SKM-1 treated with dmso at 0.1 percent for 144 hours (cell line): Measurements from ENCODE around the gene GASK1A.

ENCODE experiments used
- DNase-seq: peaks from one replicate; lab custom pipeline; 2025; ENCODE audit not compliant: unreplicated experiment; lab: John Stamatoyannopoulos, UW

The GASK1A gene

GRCh38 chr3:43013256-43013655 is 34.1 kb downstream of the GASK1A start:
- DNase-seq, result peak; percentile 76

- no peak for DNase-seq
These were observed 34.6 kb downstream of the GASK1A start for GRCh38 chr3:43013743-43014155.

DNA sequence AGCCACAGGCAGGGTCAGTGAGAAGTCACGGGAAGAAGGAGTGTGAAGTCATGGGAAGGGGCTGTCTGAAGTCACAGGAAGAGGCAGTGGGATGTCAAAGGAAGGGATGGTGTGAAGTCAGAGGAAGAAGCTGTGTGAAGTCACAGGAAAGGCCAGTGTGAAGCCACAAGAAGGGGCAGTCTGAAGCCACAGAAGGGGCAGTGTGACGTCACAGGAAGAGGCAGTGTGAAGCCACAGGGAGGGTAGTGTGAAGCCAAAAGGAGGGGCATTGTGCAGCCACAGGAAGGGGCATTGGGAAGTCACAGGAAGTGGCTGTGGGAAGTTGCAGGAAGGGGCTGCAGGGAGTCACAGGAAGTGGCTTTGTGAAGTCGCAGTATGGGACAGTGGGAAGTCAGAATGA is 35.1 kb downstream of the GASK1A start:
- no peak for DNase-seq

- DNase-seq, result no peak
These were observed 35.8 kb downstream of the GASK1A start for GRCh38 chr3:43014956-43015355.

DNA sequence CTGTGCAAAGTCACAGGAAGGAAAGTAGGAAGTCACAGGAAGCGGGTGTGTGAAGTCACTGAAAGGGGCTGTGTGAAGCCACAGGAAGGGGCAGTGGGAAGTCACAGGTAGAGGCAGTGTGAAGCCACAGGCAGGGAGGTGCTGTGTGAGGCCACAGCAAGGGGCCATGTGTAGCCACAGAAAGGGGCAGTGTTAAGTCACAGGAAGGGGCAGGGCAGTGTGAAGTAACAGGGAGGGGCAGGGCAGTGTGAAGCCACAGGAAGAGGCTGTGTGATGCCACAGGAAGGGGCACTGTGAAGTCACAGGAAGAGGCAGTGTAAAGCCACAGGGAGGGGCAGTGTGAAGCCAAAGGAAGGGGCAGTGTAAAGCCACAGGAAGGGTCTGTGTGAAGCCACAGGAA is 36.5 kb downstream of the GASK1A start:
- no peak for DNase-seq

DNA sequence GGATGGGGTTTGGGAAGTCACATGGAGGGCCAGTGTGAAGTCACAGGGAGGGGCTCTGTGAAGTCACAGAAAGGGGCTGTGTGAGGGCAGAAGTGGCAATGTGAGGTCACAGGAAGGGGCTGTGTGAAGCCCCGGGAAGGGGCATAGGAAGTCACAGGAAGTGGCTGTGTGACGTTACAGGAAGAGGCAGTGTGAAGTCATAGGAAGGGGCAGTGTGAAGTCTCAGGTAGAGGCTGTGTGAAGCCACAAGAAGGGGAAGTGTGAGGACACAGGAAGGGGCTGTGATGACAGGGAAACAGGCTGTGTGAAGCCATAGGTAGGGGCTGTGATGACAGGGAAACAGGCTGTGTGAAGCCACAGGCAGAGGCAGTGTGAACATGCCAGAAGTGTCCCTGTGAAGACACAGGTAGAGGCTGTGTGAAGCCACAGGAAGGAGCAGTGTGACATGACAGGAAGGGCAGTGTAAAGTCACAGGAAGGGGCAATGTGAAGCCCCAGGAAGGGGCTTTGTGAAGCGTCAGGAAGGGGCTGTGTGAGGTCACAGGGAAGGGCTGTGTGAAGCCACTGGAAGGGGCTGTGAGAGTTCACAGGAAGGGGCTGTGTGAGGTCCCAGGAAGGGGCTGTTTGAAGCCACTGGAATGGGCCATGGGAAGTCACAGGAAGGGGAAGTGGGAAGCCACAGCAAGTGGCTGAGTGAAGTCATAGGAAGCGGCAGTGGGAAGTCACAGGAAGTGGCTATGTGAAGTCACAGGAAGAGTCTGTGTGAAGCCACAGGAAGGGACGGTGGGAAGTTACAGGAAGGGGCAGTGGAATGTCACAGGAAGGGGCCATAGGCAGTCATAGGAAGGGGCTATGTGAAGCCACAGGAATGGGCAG is 37.1 kb downstream of the GASK1A start:
- no peak for DNase-seq

GRCh38 chr3:43017004-43017403 is 37.9 kb downstream of the GASK1A start:
- no peak for DNase-seq

DNA sequence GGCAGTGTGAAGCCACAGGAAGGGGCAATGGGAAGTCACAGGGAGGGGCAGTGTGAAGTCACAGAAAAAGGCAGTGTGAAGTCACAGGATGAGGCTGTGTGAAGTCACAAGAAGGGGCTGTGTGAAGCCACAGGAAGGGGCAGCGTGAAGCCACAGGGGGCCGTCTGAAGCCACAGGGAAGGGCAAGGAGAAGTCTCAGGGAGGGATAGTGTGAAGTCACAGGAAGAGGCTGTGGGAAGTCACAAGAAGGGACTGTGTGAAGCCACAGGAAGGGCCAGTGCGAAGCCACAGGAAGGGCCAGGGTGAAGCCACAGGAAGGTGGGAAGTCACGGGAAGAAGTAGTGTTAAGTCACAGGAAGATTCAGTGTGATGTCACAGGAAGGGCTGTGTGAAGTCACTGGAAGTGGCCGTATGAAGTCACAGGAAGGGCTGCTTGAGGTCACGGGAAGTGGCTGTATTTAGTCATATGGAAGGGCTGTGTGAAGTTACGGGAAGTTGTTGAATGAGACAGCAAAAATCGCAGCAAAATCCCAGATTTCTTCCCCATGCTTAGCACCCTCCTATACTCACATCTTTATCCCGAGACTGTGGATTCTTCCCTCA is 38.6 kb downstream of the GASK1A start:
- no peak for DNase-seq

DNA sequence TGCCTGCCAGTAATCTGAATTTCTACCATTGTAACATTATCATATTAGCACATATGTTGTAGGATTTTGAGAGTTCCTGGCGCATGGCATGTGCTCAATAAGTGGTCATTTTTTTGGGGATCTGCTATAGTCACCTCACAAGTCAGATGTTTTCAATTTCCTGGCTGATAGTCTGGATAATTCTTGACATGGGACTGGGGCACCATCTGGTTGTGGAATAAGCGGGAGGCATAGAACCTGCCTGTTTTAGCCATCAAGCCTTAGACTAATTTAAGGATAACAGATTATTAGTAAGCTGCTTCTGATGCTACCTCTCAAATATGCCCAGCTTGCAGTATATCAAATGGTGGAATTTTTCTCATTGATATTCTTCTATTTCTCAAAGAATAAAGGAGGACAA is 39.1 kb downstream of the GASK1A start:
- no peak for DNase-seq

DNA sequence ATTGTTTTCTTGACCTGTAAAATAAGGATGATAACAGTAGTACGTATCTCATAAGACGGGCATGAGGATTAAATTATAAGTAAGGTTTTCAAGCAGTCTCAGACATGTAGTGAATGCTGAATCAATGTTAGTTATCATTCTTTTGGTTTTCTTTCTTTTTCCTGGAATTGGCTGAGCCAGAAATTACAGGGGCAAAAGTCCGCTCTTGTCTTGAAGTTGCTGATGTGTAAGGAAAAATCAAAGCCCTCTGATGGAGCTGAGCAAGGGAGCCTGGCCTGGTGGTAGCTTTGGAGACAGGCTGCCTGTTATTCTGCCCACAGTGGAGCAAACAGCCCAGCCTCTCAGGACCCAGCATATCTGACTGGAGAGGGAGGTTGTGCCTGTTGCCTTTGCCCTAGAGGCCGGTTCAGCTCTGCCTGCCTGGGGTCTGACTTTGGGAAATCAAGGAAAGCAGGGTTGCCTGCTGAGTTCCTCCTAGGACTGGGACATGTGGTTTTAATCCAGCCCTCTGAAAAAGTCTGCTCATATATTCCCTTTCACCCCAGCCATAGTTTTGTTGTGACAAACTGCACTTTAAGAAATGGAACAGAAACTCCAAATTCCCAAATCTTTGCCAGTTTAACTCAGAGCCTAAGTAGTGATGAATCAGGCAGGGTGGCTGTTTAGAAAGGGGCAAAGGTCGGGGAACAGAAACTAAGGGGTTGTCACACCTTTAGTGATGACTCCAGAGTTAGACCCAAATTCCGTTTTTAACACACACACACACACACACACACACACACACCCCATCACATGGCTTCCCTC is 40.1 kb downstream of the GASK1A start:
- DNase-seq, result no peak

DNA sequence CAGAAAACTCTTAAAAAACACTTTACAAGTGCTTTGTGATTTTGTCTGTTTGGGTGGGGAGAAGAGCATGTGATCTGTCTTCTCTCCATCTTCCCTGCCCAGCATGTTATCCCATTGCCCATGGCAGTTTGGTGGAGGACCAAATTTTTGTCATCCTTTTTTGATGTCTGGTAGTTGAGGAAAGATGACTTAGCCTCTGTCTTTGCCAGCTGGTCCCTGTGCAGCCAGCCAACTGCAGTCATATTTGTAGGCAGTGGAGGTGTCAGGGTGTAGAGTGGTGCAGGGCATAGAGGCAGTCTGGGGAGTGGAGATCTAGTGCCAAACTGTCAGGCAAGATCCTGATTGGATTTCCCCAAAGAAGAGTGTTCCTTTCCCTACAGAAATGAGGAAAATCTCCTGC is 40.7 kb downstream of the GASK1A start:
- no peak for DNase-seq

DNA sequence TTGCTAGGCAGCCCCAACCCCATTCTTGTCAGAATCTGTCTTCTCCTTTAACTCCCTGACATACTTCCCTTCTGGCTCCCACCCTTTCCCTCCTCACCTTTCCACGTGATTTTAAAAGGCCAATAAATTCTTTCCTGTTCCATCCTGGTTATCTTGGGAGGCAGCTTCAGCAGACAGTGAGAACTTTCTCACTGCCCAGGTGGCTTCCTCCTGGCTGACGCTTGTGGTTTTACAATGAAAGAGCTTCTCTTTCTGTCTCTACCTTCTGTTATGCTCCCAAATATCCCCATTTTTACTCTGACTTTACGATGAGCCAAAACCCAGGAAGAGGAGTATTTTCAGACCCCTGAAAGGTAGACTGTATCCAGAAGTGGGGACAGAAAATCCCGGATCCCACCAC is 42.1 kb downstream of the GASK1A start:
- DNase-seq, result no peak

GRCh38 chr3:43022121-43022520 is 43.0 kb downstream of the GASK1A start:
- DNase-seq, result no peak

DNA sequence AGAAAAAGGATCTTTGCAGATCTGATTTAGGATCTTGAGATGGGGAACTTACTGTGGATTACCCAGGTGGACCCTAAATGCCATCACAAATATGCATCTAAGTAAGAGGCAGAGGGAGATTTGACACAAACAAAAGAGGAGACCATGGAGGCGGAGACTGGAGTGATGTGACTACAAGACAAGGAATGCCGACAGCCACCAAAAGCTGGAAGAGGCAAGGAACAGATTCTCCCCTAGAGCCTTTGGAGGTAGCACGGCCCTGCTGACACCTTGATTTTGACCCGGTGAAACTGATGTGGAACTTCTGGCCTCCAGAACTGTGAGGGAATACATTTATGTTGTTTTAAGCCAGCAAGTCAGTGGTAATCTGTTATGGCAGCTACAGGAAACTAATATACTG is 44.0 kb downstream of the GASK1A start:
- DNase-seq, result no peak

DNA sequence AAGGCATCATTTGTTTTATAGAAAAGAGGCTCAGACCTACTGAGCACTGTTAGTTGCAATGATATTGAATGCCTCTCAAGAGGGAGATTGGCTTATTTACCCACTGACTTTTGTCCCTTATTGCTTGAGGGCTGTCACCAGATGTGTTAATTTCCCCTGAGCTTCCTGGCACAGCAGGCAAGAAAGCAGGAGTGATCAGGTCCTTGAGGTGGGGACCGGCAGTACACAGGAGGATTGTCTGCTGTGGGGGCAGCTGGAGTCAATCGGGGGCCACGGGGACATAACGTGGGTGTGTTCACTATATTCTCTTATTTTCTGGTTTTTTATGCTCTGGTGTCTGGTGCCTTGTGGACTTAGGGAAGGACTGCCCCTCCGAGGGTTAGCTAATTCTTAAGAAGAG is 44.6 kb downstream of the GASK1A start:
- DNase-seq, result no peak

DNA sequence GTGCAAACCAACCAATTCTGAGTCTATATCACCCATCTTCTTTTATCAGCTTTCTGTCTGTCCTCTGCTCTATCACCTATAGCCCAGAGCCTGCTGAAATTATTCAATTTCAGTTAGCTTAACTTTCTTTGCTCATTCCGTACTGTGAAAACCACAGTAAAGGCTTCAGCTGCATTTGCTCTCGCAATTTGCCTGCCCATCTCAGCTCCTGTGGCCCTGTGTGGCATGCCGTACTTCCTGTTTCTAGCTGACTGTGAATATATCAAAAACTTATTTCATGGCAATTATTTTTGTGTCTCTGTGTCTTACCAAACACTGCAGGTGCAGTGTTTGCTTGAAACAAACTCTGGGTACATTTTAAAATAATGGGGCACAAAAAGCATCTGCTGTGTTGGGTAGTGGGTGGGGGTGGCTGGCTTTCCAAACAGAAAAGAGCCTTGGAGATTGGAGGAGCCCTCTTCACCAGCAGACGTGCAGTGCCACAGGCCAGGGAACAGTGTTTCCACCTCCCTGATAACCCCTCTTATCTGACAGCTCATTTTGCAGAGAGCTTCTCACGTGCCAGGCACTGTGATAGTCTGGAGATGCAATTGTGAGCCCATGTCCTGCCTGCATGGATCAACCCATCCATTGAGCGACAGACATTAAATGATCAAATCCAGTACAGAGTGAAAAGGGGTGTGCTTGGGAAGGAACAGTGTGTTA is 45.2 kb downstream of the GASK1A start:
- peak; percentile 55 for DNase-seq

GRCh38 chr3:43025423-43025822 is 46.3 kb downstream of the GASK1A start:
- no peak for DNase-seq

DNA sequence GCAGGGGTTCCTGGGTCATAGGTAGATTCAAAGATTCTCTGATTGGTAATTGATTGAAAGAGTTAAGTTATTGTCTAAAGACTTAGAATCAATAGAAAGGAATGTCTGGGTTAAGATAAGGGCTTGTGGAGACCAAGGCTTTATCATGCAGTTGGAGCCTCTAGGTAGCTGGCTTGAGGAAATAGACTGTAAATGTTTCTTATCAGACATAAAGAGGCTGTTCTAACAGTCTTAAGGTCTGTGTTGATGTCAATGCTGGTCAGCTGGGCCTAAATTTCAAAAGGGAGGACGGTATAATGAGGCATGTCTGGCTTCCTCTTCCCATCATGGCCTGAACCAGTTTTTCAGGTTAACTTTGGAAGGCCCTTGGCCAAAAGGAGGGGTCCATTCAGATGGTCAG is 48.9 kb downstream of the GASK1A start:
- DNase-seq, result no peak

- DNase-seq, result no peak
These were observed 49.8 kb downstream of the GASK1A start for GRCh38 chr3:43028678-43029490.

- DNase-seq, result no peak
These were observed 51.2 kb downstream of the GASK1A start for GRCh38 chr3:43030162-43030935.
